Esophagus squamous epithelium (tissue), 4 donors: ENCODE data around the gene CARS1.

Experiments used
- CTCF ChIP-seq, 6 experiments: fragments of 450-650 bp in 4 of 6; fragments of 200-600 bp in 2 of 6; sonication (generic) in 2 of 6; IDR thresholded peaks; one replicate each; pipeline ENCODE4 v1.5.1; 2016 to 2019; ENCODE audit warnings: antibody characterized with exemption in 6 of 6, mild to moderate bottlenecking in 4 of 6, moderate library complexity in 4 of 6
- POLR2A ChIP-seq, 4 donors: fragments of 450-650 bp; IDR thresholded peaks; one replicate each; pipeline ENCODE4 v1.6.1; 2017; ENCODE audit warnings: antibody characterized with exemption in 4 of 4, mild to moderate bottlenecking in 4 of 4, moderate library complexity in 3 of 4

DNA sequence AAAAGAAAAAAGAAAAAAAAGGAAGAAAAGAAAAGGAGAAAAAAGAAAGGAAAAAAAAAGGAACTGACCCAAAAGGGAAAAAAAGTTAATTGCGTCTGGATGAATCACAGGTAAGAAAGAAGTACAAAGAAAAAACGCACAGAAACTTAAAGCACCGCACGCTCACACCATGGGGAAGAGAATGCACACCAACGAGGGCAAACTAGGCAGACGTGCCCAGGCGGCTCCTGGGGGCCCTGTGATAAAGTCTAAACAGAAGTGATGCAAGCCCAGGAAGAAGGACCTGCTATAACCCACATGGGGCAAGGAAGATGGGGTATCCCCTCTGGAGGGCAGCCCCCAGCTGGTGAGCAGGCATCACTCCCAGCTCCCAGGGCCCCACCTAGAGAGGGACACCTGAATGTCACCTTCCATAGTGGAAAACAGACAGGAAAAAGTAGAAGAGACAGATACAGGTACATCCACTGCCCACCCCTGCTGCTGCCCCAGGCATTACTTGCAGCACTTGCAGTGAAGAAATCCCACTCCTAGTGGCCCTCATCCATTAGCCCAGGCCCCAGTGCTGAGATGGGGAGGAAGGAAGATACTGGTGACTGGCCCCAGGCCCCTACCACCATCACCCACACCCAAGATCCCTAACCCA lies 94.0 kb downstream of the CARS1 start:
- TF ChIP-seq CTCF (IDR thresholded peaks at IDR 0.05) (no peak), POLR2A (IDR thresholded peaks at IDR 0.05) (no peak)
